ENCODE measurements around the gene ZNF646.

DNA sequence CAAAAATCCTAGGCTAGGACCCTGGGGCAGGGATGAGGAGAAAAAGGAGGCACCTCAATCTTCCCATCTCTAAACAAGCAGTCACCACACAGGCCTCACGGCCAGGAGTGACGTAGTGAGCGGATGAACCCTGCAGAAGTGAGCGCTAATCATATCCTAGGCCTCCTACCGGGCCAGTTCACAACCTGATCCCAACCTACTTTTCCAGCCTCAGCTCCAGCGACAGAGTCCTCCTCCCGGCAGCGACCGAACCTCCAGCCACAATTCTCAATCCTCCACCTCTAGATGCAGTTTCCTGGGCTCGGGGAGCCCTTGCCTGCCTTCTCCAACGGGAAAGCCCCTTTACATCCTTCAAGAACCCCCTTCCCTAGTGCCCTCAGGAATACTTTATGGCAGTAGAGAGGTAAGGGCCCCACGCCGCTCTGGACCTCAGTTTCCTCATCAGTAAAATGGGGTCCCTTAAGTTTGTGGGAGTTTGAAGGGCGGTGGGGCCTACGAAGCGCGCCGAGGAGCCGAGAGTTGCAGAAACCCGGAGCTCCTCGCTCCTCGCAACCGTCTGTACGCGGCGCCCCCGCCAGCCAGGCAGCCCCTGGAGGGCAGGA, 1.6 kb upstream of the ZNF646 start:
- TF ChIP-seq, protein P1, sequence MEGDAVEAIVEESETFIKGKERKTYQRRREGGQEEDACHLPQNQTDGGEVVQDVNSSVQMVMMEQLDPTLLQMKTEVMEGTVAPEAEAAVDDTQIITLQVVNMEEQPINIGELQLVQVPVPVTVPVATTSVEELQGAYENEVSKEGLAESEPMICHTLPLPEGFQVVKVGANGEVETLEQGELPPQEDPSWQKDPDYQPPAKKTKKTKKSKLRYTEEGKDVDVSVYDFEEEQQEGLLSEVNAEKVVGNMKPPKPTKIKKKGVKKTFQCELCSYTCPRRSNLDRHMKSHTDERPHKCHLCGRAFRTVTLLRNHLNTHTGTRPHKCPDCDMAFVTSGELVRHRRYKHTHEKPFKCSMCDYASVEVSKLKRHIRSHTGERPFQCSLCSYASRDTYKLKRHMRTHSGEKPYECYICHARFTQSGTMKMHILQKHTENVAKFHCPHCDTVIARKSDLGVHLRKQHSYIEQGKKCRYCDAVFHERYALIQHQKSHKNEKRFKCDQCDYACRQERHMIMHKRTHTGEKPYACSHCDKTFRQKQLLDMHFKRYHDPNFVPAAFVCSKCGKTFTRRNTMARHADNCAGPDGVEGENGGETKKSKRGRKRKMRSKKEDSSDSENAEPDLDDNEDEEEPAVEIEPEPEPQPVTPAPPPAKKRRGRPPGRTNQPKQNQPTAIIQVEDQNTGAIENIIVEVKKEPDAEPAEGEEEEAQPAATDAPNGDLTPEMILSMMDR (IDR thresholded peaks at IDR 0.05), result no peak
- no peak for TF ChIP-seq POLR2A (IDR thresholded peaks at IDR 0.05)

Data from transverse colon (tissue), 3 donors.